HUES64 (cell line): ENCODE measurements around the gene POMT2.
"Not testable (repeated sequence)": the region's sequence is repeated elsewhere in the genome, so short reads cannot be mapped to it uniquely, and the experiment has no call there.

ENCODE experiments used
- H3K27ac ChIP-seq: 2 replicates; pipeline ENCODE4 v1.7.0; 2013; ENCODE audit warnings: low read depth, low read length, inconsistent platforms
- H3K27me3 ChIP-seq: 2 replicates; pipeline ENCODE4 v1.6.1; 2013; ENCODE audit warnings: mild to moderate bottlenecking, low read length; ENCODE audit not compliant: insufficient read depth
- H3K36me3 ChIP-seq: 2 replicates; pipeline ENCODE4 v1.6.1; 2013; ENCODE audit warnings: mild to moderate bottlenecking, low read length; ENCODE audit not compliant: insufficient read depth
- H3K4me1 ChIP-seq: 2 replicates; pipeline ENCODE4 v1.6.1; 2013; ENCODE audit warnings: mild to moderate bottlenecking, low read length, moderate library complexity; ENCODE audit not compliant: insufficient read depth
- H3K4me3 ChIP-seq: 2 replicates; pipeline ENCODE4 v1.5.1; 2013; ENCODE audit warnings: mild to moderate bottlenecking, low read length, moderate library complexity
- H3K9ac ChIP-seq: 2 replicates; pipeline ENCODE4 v1.6.1; 2013; ENCODE audit warnings: mild to moderate bottlenecking, low read depth, low read length
- H3K9me3 ChIP-seq: 2 replicates; pipeline ENCODE4 v1.6.1; 2013; ENCODE audit warnings: low read depth, low read length; ENCODE audit not compliant: insufficient read depth
- WGBS: fragments of 150-250, 120-280 bp; methylation state at CpG from one replicate; pipeline ENCODE4 v1.1.7; 2013; ENCODE audit warnings: missing lambda C conversion rate; 5-methylcytosine and 5-hydroxymethylcytosine counted together

POMT2 gene

GRCh38 chr14:77343662-77344061 lies 23.0 kb upstream of the POMT2 start:
- 88% methylated on average over 2 of the region's 2 CpGs for WGBS
- Histone ChIP-seq H3K9me3 (no peaks in the 10 kb centered on the region), H3K4me1 (peaks cover 47% of the 10 kb centered on the region), H3K36me3 (peaks cover 17% of the 10 kb centered on the region), H3K27ac (no peak overlapping the region), H3K27me3 (no peaks in the 10 kb centered on the region), H3K9ac (no peak overlapping the region), H3K4me3 (no peak overlapping the region)

GRCh38 chr14:77342726-77343397 lies 22.2 kb upstream of the POMT2 start:
- no peak overlapping the region for H3K27ac ChIP-seq
- no peaks in the 10 kb centered on the region for H3K27me3 ChIP-seq
- H3K9ac ChIP-seq, result no peak overlapping the region
- H3K9me3 ChIP-seq, result no peaks in the 10 kb centered on the region
- no peak overlapping the region for H3K4me3 ChIP-seq
- peaks cover 51% of the 10 kb centered on the region for H3K4me1 ChIP-seq
- WGBS, result 90% methylated on average over 8 of the region's 10 CpGs
- peaks cover 16% of the 10 kb centered on the region for H3K36me3 ChIP-seq

GRCh38 chr14:77340389-77340788 lies 19.7 kb upstream of the POMT2 start:
- 86% methylated on average over 4 of the region's 4 CpGs for WGBS
- H3K9me3 ChIP-seq, result no peaks in the 10 kb centered on the region
- H3K4me3 ChIP-seq, result no peak overlapping the region
- peaks cover 16% of the 10 kb centered on the region for H3K36me3 ChIP-seq
- no peaks in the 10 kb centered on the region for H3K27me3 ChIP-seq
- peaks cover 69% of the 10 kb centered on the region for H3K4me1 ChIP-seq
- H3K27ac ChIP-seq, result no peak overlapping the region
- no peak overlapping the region for H3K9ac ChIP-seq

GRCh38 chr14:77339407-77339806 lies 18.7 kb upstream of the POMT2 start:
- Histone ChIP-seq H3K4me1 (peaks cover 65% of the 10 kb centered on the region), H3K9ac (no peak overlapping the region), H3K4me3 (no peak overlapping the region), H3K27me3 (no peaks in the 10 kb centered on the region), H3K9me3 (no peaks in the 10 kb centered on the region), H3K36me3 (peaks cover 16% of the 10 kb centered on the region), H3K27ac (peak overlapping the region; percentile 86)
- WGBS, result no CpG with 5 or more reads among the region's 1 CpG

GRCh38 chr14:77338302-77338701 lies 17.6 kb upstream of the POMT2 start:
- peak overlapping the region; percentile 86 for H3K27ac ChIP-seq
- H3K27me3 ChIP-seq, result no peaks in the 10 kb centered on the region
- peaks cover 16% of the 10 kb centered on the region for H3K36me3 ChIP-seq
- no peaks in the 10 kb centered on the region for H3K9me3 ChIP-seq
- peaks cover 56% of the 10 kb centered on the region for H3K4me1 ChIP-seq
- H3K4me3 ChIP-seq, result no peak overlapping the region; the same call in 1 of the 2 replicates
- WGBS, result 80% methylated on average over 2 of the region's 2 CpGs
- H3K9ac ChIP-seq, result no peak overlapping the region

GRCh38 chr14:77337880-77338279 lies 17.2 kb upstream of the POMT2 start:
- H3K9ac ChIP-seq, result peak overlapping the region; percentile 38; the same call in 1 of the 2 replicates
- H3K9me3 ChIP-seq, result no peaks in the 10 kb centered on the region
- no peaks in the 10 kb centered on the region for H3K27me3 ChIP-seq
- H3K4me1 ChIP-seq, result peaks cover 51% of the 10 kb centered on the region
- H3K4me3 ChIP-seq, result peak overlapping the region; percentile 13; the same call in 1 of the 2 replicates
- H3K36me3 ChIP-seq, result peaks cover 14% of the 10 kb centered on the region
- WGBS, result 47% methylated on average over 2 of the region's 3 CpGs
- H3K27ac ChIP-seq, result peak overlapping the region; percentile 86

- H3K9me3 ChIP-seq, H3K27me3 ChIP-seq, H3K4me3 ChIP-seq, H3K9ac ChIP-seq: not testable (repeated sequence)
- 95% methylated on average over 9 of the region's 9 CpGs for WGBS
- Histone ChIP-seq H3K27ac (peak overlapping the region; percentile 86), H3K36me3 (peaks cover 14% of the 10 kb centered on the region), H3K4me1 (peaks cover 45% of the 10 kb centered on the region)
These were observed 16.6 kb upstream of the POMT2 start for GRCh38 chr14:77337255-77337654.

GRCh38 chr14:77335576-77335975 lies 14.9 kb upstream of the POMT2 start:
- Histone ChIP-seq H3K9me3 (no peaks in the 10 kb centered on the region), H3K9ac (no peak overlapping the region), H3K4me1 (peaks cover 40% of the 10 kb centered on the region), H3K27me3 (no peaks in the 10 kb centered on the region), H3K27ac (no peak overlapping the region), H3K36me3 (peaks cover 5% of the 10 kb centered on the region; the same call in 1 of the 2 replicates), H3K4me3 (no peak overlapping the region)
- 97% methylated on average over 2 of the region's 3 CpGs for WGBS

GRCh38 chr14:77329872-77330271 lies 9.2 kb upstream of the POMT2 start:
- 94% methylated on average over 7 of the region's 7 CpGs for WGBS
- Histone ChIP-seq H3K4me1 (peaks cover 8% of the 10 kb centered on the region; the same call in 1 of the 2 replicates), H3K36me3 (no peaks in the 10 kb centered on the region), H3K4me3 (no peak overlapping the region), H3K9ac (no peak overlapping the region), H3K27ac (no peak overlapping the region), H3K27me3 (no peaks in the 10 kb centered on the region), H3K9me3 (no peaks in the 10 kb centered on the region)

GRCh38 chr14:77327111-77327510 lies 6.4 kb upstream of the POMT2 start:
- WGBS, result 98% methylated on average over 1 of the region's 1 CpG
- no peak overlapping the region for H3K27ac ChIP-seq
- no peak overlapping the region for H3K9ac ChIP-seq

GRCh38 chr14:77325746-77326094 lies 5.0 kb upstream of the POMT2 start:
- no peaks in the 10 kb centered on the region for H3K27me3 ChIP-seq
- H3K27ac ChIP-seq, result no peak overlapping the region
- H3K36me3 ChIP-seq, result no peaks in the 10 kb centered on the region
- H3K9me3 ChIP-seq, result no peaks in the 10 kb centered on the region
- WGBS, result 85% methylated on average over 3 of the region's 3 CpGs
- peaks cover 17% of the 10 kb centered on the region for H3K4me1 ChIP-seq
- no peak overlapping the region for H3K4me3 ChIP-seq
- H3K9ac ChIP-seq, result no peak overlapping the region

More at GRCh38 chr14:77327111-77327510, 6.4 kb upstream of the POMT2 start:
- no peak overlapping the region for H3K4me3 ChIP-seq
- peaks cover 14% of the 10 kb centered on the region for H3K4me1 ChIP-seq
- H3K36me3 ChIP-seq, result no peaks in the 10 kb centered on the region
- no peaks in the 10 kb centered on the region for H3K27me3 ChIP-seq
- no peaks in the 10 kb centered on the region for H3K9me3 ChIP-seq
